ENCODE measurements around the gene PZP.
"Not testable (repeated sequence)": the region's sequence is repeated elsewhere in the genome, so short reads cannot be mapped to it uniquely, and the experiment has no call there.

Gene PZP

GRCh38 chr12:9179781-9180180 is 28.4 kb downstream of the PZP start:
- DNase-seq = no peak

GRCh38 chr12:9169979-9170634 is 38.1 kb downstream of the PZP start:
- no peak for DNase-seq

- not testable (repeated sequence) for DNase-seq
Measured at GRCh38 chr12:9167345-9167744, 40.9 kb downstream of the PZP start.

GRCh38 chr12:9163392-9163791 is 44.8 kb downstream of the PZP start:
- DNase-seq = no peak

- no peak for DNase-seq
Measured at GRCh38 chr12:9156119-9156518, 52.1 kb downstream of the PZP start.

- DNase-seq = no peak
Measured at GRCh38 chr12:9149372-9149771, 58.8 kb downstream of the PZP start.

- DNase-seq = no peak
Measured at GRCh38 chr12:9148926-9149325, 59.3 kb downstream of the PZP start.

- no peak for DNase-seq
Measured at GRCh38 chr12:9147461-9147860, 60.7 kb downstream of the PZP start.

GRCh38 chr12:9144730-9145106 is 63.5 kb downstream of the PZP start:
- DNase-seq = no peak

- no peak for DNase-seq
Measured at GRCh38 chr12:9143929-9144729, 64.1 kb downstream of the PZP start.

- DNase-seq = no peak
Measured at GRCh38 chr12:9143137-9143536, 65.1 kb downstream of the PZP start.

GRCh38 chr12:9139588-9140290 is 68.5 kb downstream of the PZP start:
- not testable (repeated sequence) for DNase-seq

GRCh38 chr12:9135903-9136310 is 72.3 kb downstream of the PZP start:
- DNase-seq = no peak

GRCh38 chr12:9134981-9135628 is 73.1 kb downstream of the PZP start:
- DNase-seq = no peak

GRCh38 chr12:9133216-9133916 is 74.8 kb downstream of the PZP start:
- DNase-seq = no peak

- DNase-seq = no peak
Measured at GRCh38 chr12:9132008-9132535, 76.1 kb downstream of the PZP start.

- DNase-seq = no peak
Measured at GRCh38 chr12:9130244-9130643, 78.0 kb downstream of the PZP start.

- no peak for DNase-seq
Measured at GRCh38 chr12:9127936-9128663, 80.1 kb downstream of the PZP start.

GRCh38 chr12:9127484-9127883 is 80.7 kb downstream of the PZP start:
- DNase-seq = no peak

GRCh38 chr12:9124383-9125031 is 83.7 kb downstream of the PZP start:
- no peak for DNase-seq

- no peak for DNase-seq
Measured at GRCh38 chr12:9123781-9124382, 84.3 kb downstream of the PZP start.
